ENCODE data around the gene TRERF1. TPM values are rescaled to one million over a fixed set of nuclear protein-coding genes. Genes with fewer than 3 reads are reported as not detected.

Gene TRERF1
- total RNA-seq, 1 experiment from 2014 or later, result 2.0 TPM

- no peak for DNase-seq (ENCODE audit: low read depth)
- in situ Hi-C loops (cut with HindIII; ENCODE audit: low pct_unique_long_range_greater_than_20kb, low sequenced_read_pairs), result no loop called here
Observed at GRCh38 chr6:42403831-42404230, 47.9 kb downstream of the TRERF1 start.

GRCh38 chr6:42403421-42403820 lies 48.3 kb downstream of the TRERF1 start:
- in situ Hi-C loops (cut with HindIII; ENCODE audit: low pct_unique_long_range_greater_than_20kb, low sequenced_read_pairs), result no loop called here
- no peak for DNase-seq (ENCODE audit: low read depth)

- in situ Hi-C loops (cut with HindIII; ENCODE audit: low pct_unique_long_range_greater_than_20kb, low sequenced_read_pairs), result no loop called here
Observed at GRCh38 chr6:42402184-42402583, 49.5 kb downstream of the TRERF1 start.

GRCh38 chr6:42401613-42401951 lies 50.1 kb downstream of the TRERF1 start:
- no peak for DNase-seq (ENCODE audit: low read depth)
- in situ Hi-C loops (cut with HindIII; ENCODE audit: low pct_unique_long_range_greater_than_20kb, low sequenced_read_pairs), result no loop called here

More at GRCh38 chr6:42402184-42402583, 49.5 kb downstream of the TRERF1 start:
- no peak for DNase-seq (ENCODE audit: low read depth)

- DNase-seq (ENCODE audit: low read depth), result no peak
- in situ Hi-C loops (cut with HindIII; ENCODE audit: low pct_unique_long_range_greater_than_20kb, low sequenced_read_pairs), result no loop called here
Observed at GRCh38 chr6:42400886-42401612, 50.7 kb downstream of the TRERF1 start.

- in situ Hi-C loops (cut with HindIII; ENCODE audit: low pct_unique_long_range_greater_than_20kb, low sequenced_read_pairs), result no loop called here
- no peak for DNase-seq (ENCODE audit: low read depth)
Observed at GRCh38 chr6:42400061-42400760, 51.5 kb downstream of the TRERF1 start.

- in situ Hi-C loops (cut with HindIII; ENCODE audit: low pct_unique_long_range_greater_than_20kb, low sequenced_read_pairs), result no loop called here
- no peak for DNase-seq (ENCODE audit: low read depth)
Observed at GRCh38 chr6:42396720-42397119, 55.0 kb downstream of the TRERF1 start.

GRCh38 chr6:42394881-42395620 lies 56.7 kb downstream of the TRERF1 start:
- in situ Hi-C loops (cut with HindIII; ENCODE audit: low pct_unique_long_range_greater_than_20kb, low sequenced_read_pairs), result no loop called here
- no peak for DNase-seq (ENCODE audit: low read depth)

GRCh38 chr6:42394151-42394550 lies 57.6 kb downstream of the TRERF1 start:
- DNase-seq (ENCODE audit: low read depth), result no peak
- in situ Hi-C loops (cut with HindIII; ENCODE audit: low pct_unique_long_range_greater_than_20kb, low sequenced_read_pairs), result no loop called here

GRCh38 chr6:42393339-42393738 lies 58.4 kb downstream of the TRERF1 start:
- in situ Hi-C loops (cut with HindIII; ENCODE audit: low pct_unique_long_range_greater_than_20kb, low sequenced_read_pairs), result no loop called here
- DNase-seq (ENCODE audit: low read depth), result no peak

- in situ Hi-C loops (cut with HindIII; ENCODE audit: low pct_unique_long_range_greater_than_20kb, low sequenced_read_pairs), result no loop called here
Observed at GRCh38 chr6:42392833-42393232, 58.9 kb downstream of the TRERF1 start.

GRCh38 chr6:42391441-42391840 lies 60.3 kb downstream of the TRERF1 start:
- DNase-seq (ENCODE audit: low read depth), result no peak
- in situ Hi-C loops (cut with HindIII; ENCODE audit: low pct_unique_long_range_greater_than_20kb, low sequenced_read_pairs), result no loop called here

More at GRCh38 chr6:42392833-42393232, 58.9 kb downstream of the TRERF1 start:
- DNase-seq (ENCODE audit: low read depth), result no peak

- no peak for DNase-seq (ENCODE audit: low read depth)
Observed at GRCh38 chr6:42390228-42390934, 61.3 kb downstream of the TRERF1 start.

GRCh38 chr6:42389736-42390135 lies 62.0 kb downstream of the TRERF1 start:
- in situ Hi-C loops (cut with HindIII; ENCODE audit: low pct_unique_long_range_greater_than_20kb, low sequenced_read_pairs), result no loop called here
- DNase-seq (ENCODE audit: low read depth), result no peak

More at GRCh38 chr6:42390228-42390934, 61.3 kb downstream of the TRERF1 start:
- in situ Hi-C loops (cut with HindIII; ENCODE audit: low pct_unique_long_range_greater_than_20kb, low sequenced_read_pairs), result no loop called here

- in situ Hi-C loops (cut with HindIII; ENCODE audit: low pct_unique_long_range_greater_than_20kb, low sequenced_read_pairs), result no loop called here
- no peak for DNase-seq (ENCODE audit: low read depth)
Observed at GRCh38 chr6:42388046-42388445, 63.7 kb downstream of the TRERF1 start.

GRCh38 chr6:42387336-42387735 lies 64.4 kb downstream of the TRERF1 start:
- in situ Hi-C loops (cut with HindIII; ENCODE audit: low pct_unique_long_range_greater_than_20kb, low sequenced_read_pairs), result no loop called here
- DNase-seq (ENCODE audit: low read depth), result no peak

- no peak for DNase-seq (ENCODE audit: low read depth)
- in situ Hi-C loops (cut with HindIII; ENCODE audit: low pct_unique_long_range_greater_than_20kb, low sequenced_read_pairs), result no loop called here
Observed at GRCh38 chr6:42385339-42385738, 66.4 kb downstream of the TRERF1 start.

- no peak for DNase-seq (ENCODE audit: low read depth)
- in situ Hi-C loops (cut with HindIII; ENCODE audit: low pct_unique_long_range_greater_than_20kb, low sequenced_read_pairs), result no loop called here
Observed at GRCh38 chr6:42383421-42384205, 68.1 kb downstream of the TRERF1 start.

Data from Caki2 (cell line).